ENCODE results near the gene TRIP6. TPM values are rescaled to one million over a fixed set of nuclear protein-coding genes. Genes with fewer than 3 reads are reported as not detected.
"Not testable (repeated sequence)": the region's sequence is repeated elsewhere in the genome, so short reads cannot be mapped to it uniquely, and the experiment has no call there.

The TRIP6 gene
- total RNA-seq, 1 experiment from 2014 or later: 173 TPM

DNA sequence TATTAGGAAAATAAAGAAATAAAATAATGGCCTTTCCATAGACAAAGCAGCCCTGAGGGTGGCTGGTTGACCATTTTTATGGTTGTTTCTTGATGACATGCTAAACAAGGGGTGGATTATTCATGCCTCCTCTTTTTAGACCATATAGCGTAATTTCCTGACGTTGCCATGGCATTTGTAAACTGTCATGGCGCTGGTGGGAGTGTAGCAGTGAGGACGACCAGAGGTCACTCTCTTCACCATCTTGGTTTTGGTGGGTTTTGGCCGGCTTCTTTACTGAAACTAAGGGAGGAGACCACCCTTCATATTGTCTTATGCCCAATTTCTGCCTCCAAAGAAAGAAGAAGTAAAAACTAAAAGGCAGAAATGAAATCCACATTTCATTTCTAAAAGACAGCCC lies 52.1 kb downstream of the TRIP6 start:
- not testable (repeated sequence) for H3K27me3 ChIP-seq, H3K9me3 ChIP-seq, H3K36me3 ChIP-seq, H3K4me3 ChIP-seq, DNase-seq

DNA sequence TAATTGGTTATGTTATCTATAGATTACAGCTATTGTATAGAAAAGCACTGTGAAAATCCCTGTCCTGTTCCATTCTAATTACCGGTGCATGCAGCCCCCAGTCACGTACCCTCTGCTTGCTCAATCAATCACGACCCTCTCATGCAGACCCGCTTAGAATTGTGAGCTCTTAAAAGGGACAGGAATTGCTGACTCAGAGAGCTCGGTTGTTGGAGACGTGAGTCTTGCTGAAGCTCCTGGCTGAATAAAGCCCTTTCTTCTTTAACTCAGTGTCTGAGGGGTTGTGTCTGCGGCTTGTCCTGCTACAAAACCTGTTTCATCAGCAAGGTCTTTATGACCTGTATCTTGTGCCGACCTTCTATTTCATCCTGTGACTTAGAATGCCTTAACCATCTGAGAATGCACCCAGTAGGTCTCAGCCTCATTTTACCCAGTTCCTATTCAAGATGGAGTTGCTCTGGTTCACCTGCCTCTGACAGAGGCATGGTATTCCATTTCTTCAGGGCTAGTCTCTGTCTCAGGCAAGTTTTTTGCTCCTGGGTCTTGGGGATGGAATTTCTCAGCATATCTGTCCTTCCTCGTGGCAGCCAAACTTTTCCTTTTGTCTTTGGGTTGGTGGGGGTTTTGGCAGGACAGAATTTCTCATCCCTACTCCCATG lies 52.7 kb downstream of the TRIP6 start:
- DNase-seq, H3K27me3 ChIP-seq, H3K4me3 ChIP-seq, H3K9me3 ChIP-seq, H3K36me3 ChIP-seq: not testable (repeated sequence)

DNA sequence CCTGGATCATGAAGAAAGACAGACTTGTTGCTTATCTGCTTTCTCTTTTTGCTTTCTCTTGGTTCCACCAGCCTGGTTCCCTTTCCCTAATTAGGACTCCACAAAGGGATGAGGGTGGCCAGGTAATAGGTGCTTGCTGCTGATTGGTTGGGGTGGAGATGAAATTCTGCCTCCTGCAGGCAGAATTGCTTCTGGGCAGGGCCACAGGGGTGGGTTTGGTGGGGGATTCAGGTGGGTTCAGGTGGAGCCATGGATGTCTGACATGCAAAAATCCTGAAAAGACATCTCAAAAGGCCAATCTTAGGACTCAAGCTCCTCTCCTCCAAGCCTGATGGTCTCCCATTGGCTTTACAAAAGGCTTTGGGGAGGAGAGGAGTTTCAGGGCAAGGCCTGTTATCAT lies 53.9 kb downstream of the TRIP6 start:
- no peak for DNase-seq
- H3K4me3 ChIP-seq: no peak overlapping the region
- no peaks in the 10 kb centered on the region for H3K9me3 ChIP-seq
- H3K27me3 ChIP-seq: no peaks in the 10 kb centered on the region
- H3K36me3 ChIP-seq: no peaks in the 10 kb centered on the region

Other genes starting within 250 kb of the TRIP6 start
- 0.33 TPM in 1 of 2 replicates, not detected in the other for gene TFR2, start 225.8 kb upstream of the TRIP6 start, total RNA-seq (2014; rRNA removed; shearing (Covaris generic); ENCODE audit: low replicate concordance)
- gene ACTL6B, start 210.9 kb upstream of the TRIP6 start, total RNA-seq (2014; rRNA removed; shearing (Covaris generic); ENCODE audit: low replicate concordance): not detected in 2 replicates
- 128 and 174 TPM in 2 replicates for gene GNB2, start 193.6 kb upstream of the TRIP6 start, total RNA-seq (2014; rRNA removed; shearing (Covaris generic); ENCODE audit: low replicate concordance)
- 9.1 and 9.2 TPM in 2 replicates for gene GIGYF1, start 173.1 kb upstream of the TRIP6 start, total RNA-seq (2014; rRNA removed; shearing (Covaris generic); ENCODE audit: low replicate concordance)
- 41.5 and 92.8 TPM in 2 replicates for gene POP7, start 161.3 kb upstream of the TRIP6 start, total RNA-seq (2014; rRNA removed; shearing (Covaris generic); ENCODE audit: low replicate concordance)
- gene EPO, start 146.9 kb upstream of the TRIP6 start, total RNA-seq (2014; rRNA removed; shearing (Covaris generic); ENCODE audit: low replicate concordance): not detected in 2 replicates
- not detected in 2 replicates for gene ZAN, start 133.8 kb upstream of the TRIP6 start, total RNA-seq (2014; rRNA removed; shearing (Covaris generic); ENCODE audit: low replicate concordance)
- gene EPHB4, start 39.9 kb upstream of the TRIP6 start, total RNA-seq (2014; rRNA removed; shearing (Covaris generic); ENCODE audit: low replicate concordance): 42.7 and 72.5 TPM in 2 replicates
- 12.0 and 13.6 TPM in 2 replicates for gene SLC12A9, start 14.7 kb upstream of the TRIP6 start, total RNA-seq (2014; rRNA removed; shearing (Covaris generic); ENCODE audit: low replicate concordance)
- gene SRRT, start 7.7 kb downstream of the TRIP6 start, total RNA-seq (2014; rRNA removed; shearing (Covaris generic); ENCODE audit: low replicate concordance): 60.3 and 102 TPM in 2 replicates
- gene UFSP1, start 22.3 kb downstream of the TRIP6 start, total RNA-seq (2014; rRNA removed; shearing (Covaris generic); ENCODE audit: low replicate concordance): 5.4 and 6.8 TPM in 2 replicates
- gene ACHE, start 28.5 kb downstream of the TRIP6 start, total RNA-seq (2014; rRNA removed; shearing (Covaris generic); ENCODE audit: low replicate concordance): not detected in 2 replicates
- not detected in 2 replicates for gene MUC3A, start 82.1 kb downstream of the TRIP6 start, total RNA-seq (2014; rRNA removed; shearing (Covaris generic); ENCODE audit: low replicate concordance)
- gene MUC12, start 102.2 kb downstream of the TRIP6 start, total RNA-seq (2014; rRNA removed; shearing (Covaris generic); ENCODE audit: low replicate concordance): not detected in 2 replicates
- not detected in 2 replicates for gene MUC17, start 152.7 kb downstream of the TRIP6 start, total RNA-seq (2014; rRNA removed; shearing (Covaris generic); ENCODE audit: low replicate concordance)
- gene TRIM56, start 218.1 kb downstream of the TRIP6 start, total RNA-seq (2014; rRNA removed; shearing (Covaris generic); ENCODE audit: low replicate concordance): 2.3 and 25.4 TPM in 2 replicates